H9 (cell line): ENCODE measurements around the gene HCCS. TPM values are rescaled to one million over a fixed set of nuclear protein-coding genes. Genes with fewer than 3 reads are reported as not detected.

Source experiments
- DNase-seq: peaks from one replicate; pipeline ENCODE4 v3.0.0-alpha.2; 2017
- H2AFZ ChIP-seq: one replicate; pipeline ENCODE4 v1.6.1; 2013; ENCODE audit warnings: mild to moderate bottlenecking, low read length, control low read depth, moderate library complexity
- H2AK5ac ChIP-seq: 2 replicates; pipeline ENCODE4 v1.6.1; 2013; ENCODE audit warnings: low read length, control low read depth, mixed read lengths; ENCODE audit not compliant: insufficient read length
- H2BK120ac ChIP-seq: one replicate; pipeline ENCODE4 v1.6.1; 2013; ENCODE audit warnings: low read depth, mild to moderate bottlenecking, low read length, control low read depth, inconsistent platforms; ENCODE audit not compliant: poor library complexity, severe bottlenecking
- H2BK12ac ChIP-seq: 2 replicates; pipeline ENCODE4 v1.6.1; 2013; ENCODE audit warnings: low read length, control low read depth, mixed read lengths, low read depth; ENCODE audit not compliant: insufficient read length
- H2BK15ac ChIP-seq: 2 replicates; pipeline ENCODE4 v1.6.1; 2013; ENCODE audit warnings: low read depth, low read length, control low read depth
- H2BK20ac ChIP-seq: one replicate; pipeline ENCODE4 v1.6.1; 2013; ENCODE audit warnings: low read depth, mild to moderate bottlenecking, low read length, control low read depth, inconsistent platforms; ENCODE audit not compliant: poor library complexity, severe bottlenecking
- H2BK5ac ChIP-seq: 2 replicates; pipeline ENCODE4 v1.6.1; 2013; ENCODE audit warnings: low read length, control low read depth, mixed read lengths; ENCODE audit not compliant: insufficient read length
- H3K14ac ChIP-seq: 2 replicates; pipeline ENCODE4 v1.6.1; 2013; ENCODE audit warnings: low read length, control low read depth; ENCODE audit not compliant: insufficient read depth
- H3K18ac ChIP-seq: 2 replicates; pipeline ENCODE4 v1.6.1; 2013; ENCODE audit warnings: low read depth, mild to moderate bottlenecking, mixed read lengths, low read length, control low read depth; ENCODE audit not compliant: insufficient read length
- H3K23ac ChIP-seq: 2 replicates; pipeline ENCODE4 v1.6.1; 2013; ENCODE audit warnings: low read length, control low read depth, mixed read lengths, low read depth; ENCODE audit not compliant: insufficient read length
- H3K23me2 ChIP-seq: 2 replicates; pipeline ENCODE4 v1.6.1; 2013; ENCODE audit warnings: low read depth, mild to moderate bottlenecking, mixed read lengths, low read length, control low read depth; ENCODE audit not compliant: insufficient read length, poor library complexity, severe bottlenecking
- H3K27ac ChIP-seq: 2 replicates; pipeline ENCODE4 v1.5.1; 2013; ENCODE audit warnings: low read length, control low read depth, mixed read lengths, low read depth; ENCODE audit not compliant: insufficient read length
- H3K27me3 ChIP-seq: 2 replicates; pipeline ENCODE4 v1.6.1; 2013; ENCODE audit warnings: low read length, control low read depth, inconsistent platforms; ENCODE audit not compliant: insufficient read depth
- H3K4ac ChIP-seq: 2 replicates; pipeline ENCODE4 v1.6.1; 2013; ENCODE audit warnings: low read depth, mild to moderate bottlenecking, control low read depth, inconsistent platforms, low read length, moderate library complexity
- H3K4me1 ChIP-seq: 2 replicates; pipeline ENCODE4 v1.6.1; 2013; ENCODE audit warnings: low read length, control low read depth, inconsistent platforms; ENCODE audit not compliant: insufficient read depth
- H3K4me2 ChIP-seq: 2 replicates; pipeline ENCODE4 v1.6.1; 2013; ENCODE audit warnings: low read length, control low read depth, mixed read lengths; ENCODE audit not compliant: insufficient read length, insufficient read depth
- H3K56ac ChIP-seq: 2 replicates; pipeline ENCODE4 v1.6.1; 2013; ENCODE audit warnings: low read depth, mild to moderate bottlenecking, mixed read lengths, low read length, control low read depth; ENCODE audit not compliant: insufficient read length
- H3K79me1 ChIP-seq: 2 replicates; pipeline ENCODE4 v1.6.1; 2013; ENCODE audit warnings: low read depth, mild to moderate bottlenecking, moderate library complexity, low read length, control low read depth, inconsistent platforms; ENCODE audit not compliant: insufficient read depth, poor library complexity, severe bottlenecking
- H3K79me2 ChIP-seq: 2 replicates; pipeline ENCODE4 v1.6.1; 2013; ENCODE audit warnings: low read length, control low read depth, inconsistent platforms; ENCODE audit not compliant: insufficient read depth
- H3K9ac ChIP-seq: 2 replicates; pipeline ENCODE4 v1.6.1; 2013; ENCODE audit warnings: low read length, control low read depth, mixed read lengths; ENCODE audit not compliant: insufficient read length; ENCODE audit errors: extremely low read depth
- H3K9me3 ChIP-seq: one replicate; pipeline ENCODE4 v1.6.1; 2013; ENCODE audit warnings: low read depth, low read length, inconsistent platforms; ENCODE audit not compliant: control insufficient read depth
- H3T11ph ChIP-seq: one replicate; pipeline ENCODE4 v1.6.1; 2013; ENCODE audit warnings: mild to moderate bottlenecking, low read length, control low read depth, inconsistent platforms
- H4K20me1 ChIP-seq: one replicate; pipeline ENCODE4 v1.6.1; 2013; ENCODE audit not compliant: control insufficient read depth, insufficient read length, insufficient read depth
- H4K5ac ChIP-seq: 2 replicates; pipeline ENCODE4 v1.6.1; 2013; ENCODE audit warnings: low read depth, mild to moderate bottlenecking, mixed read lengths, low read length, control low read depth; ENCODE audit not compliant: insufficient read length
- H4K8ac ChIP-seq: replicated peaks from 2 replicates; pipeline ENCODE4 v1.6.1; 2013; ENCODE audit warnings: low read length, control low read depth, mixed read lengths, low read depth; ENCODE audit not compliant: insufficient read length
- H4K91ac ChIP-seq: 2 replicates; pipeline ENCODE4 v1.6.1; 2013; ENCODE audit warnings: low read depth, mild to moderate bottlenecking, moderate library complexity, mixed read lengths, low read length, control low read depth; ENCODE audit not compliant: insufficient read length
- H3K27ac Mint-ChIP-seq, 3 experiments: 2 replicates in 2 of 3; 3 replicates in 1 of 3; pipeline ENCODE4 v1.8.0; 2020 to 2021; ENCODE audit warnings: mixed read lengths in 3 of 3, mild to moderate bottlenecking in 1 of 3, moderate library complexity in 1 of 3
- H3K27me3 Mint-ChIP-seq: 2 replicates; pipeline ENCODE4 v1.8.0; 2021; ENCODE audit warnings: low read depth, mild to moderate bottlenecking, moderate library complexity, mixed read lengths
- H3K36me3 Mint-ChIP-seq, 3 experiments: 2 replicates in 2 of 3; 3 replicates in 1 of 3; pipeline ENCODE4 v1.8.0; 2020 to 2021; ENCODE audit warnings: low read depth in 3 of 3, mixed read lengths in 3 of 3; ENCODE audit not compliant: insufficient read depth in 1 of 3
- H3K4me1 Mint-ChIP-seq, 2 experiments: 2 replicates each; pipeline ENCODE4 v1.8.0; 2020; ENCODE audit warnings: mixed read lengths in 2 of 2
- H3K4me3 Mint-ChIP-seq, 2 experiments: 2 replicates in 1 of 2; 3 replicates in 1 of 2; pipeline ENCODE4 v1.8.0; 2020 to 2021; ENCODE audit warnings: mild to moderate bottlenecking in 2 of 2, mixed read lengths in 2 of 2, moderate library complexity in 1 of 2
- H3K9me3 Mint-ChIP-seq, 2 experiments: 2 replicates in 1 of 2; 3 replicates in 1 of 2; pipeline ENCODE4 v1.8.0; 2020; ENCODE audit warnings: mild to moderate bottlenecking in 2 of 2, mixed read lengths in 2 of 2, moderate library complexity in 1 of 2
- CTCF ChIP-seq: fragments of 200-600 bp; sonication (generic); conservative IDR thresholded peaks from 3 replicates; pipeline ENCODE4 v1.8.0; 2021; ENCODE audit warnings: antibody characterized with exemption, mild to moderate bottlenecking
- WGBS: extraction: QIAGEN DNeasy Blood & Tissue Kit; methylation state at CpG from one replicate; pipeline ENCODE4 v1.1.7; 2013; ENCODE audit warnings: missing lambda C conversion rate, low lambda C conversion rate, mixed read lengths; ENCODE audit not compliant: insufficient read length; ENCODE audit errors: extremely low coverage; 5-methylcytosine and 5-hydroxymethylcytosine counted together
- total RNA-seq: library from RNA; stranded (reverse); gene quantifications from 2 replicates; pipeline ENCODE4 v1.2.1, GENCODE V29; 2021

HCCS gene
- total RNA-seq, 1 experiment from 2014 or later = 39.2 TPM

DNA sequence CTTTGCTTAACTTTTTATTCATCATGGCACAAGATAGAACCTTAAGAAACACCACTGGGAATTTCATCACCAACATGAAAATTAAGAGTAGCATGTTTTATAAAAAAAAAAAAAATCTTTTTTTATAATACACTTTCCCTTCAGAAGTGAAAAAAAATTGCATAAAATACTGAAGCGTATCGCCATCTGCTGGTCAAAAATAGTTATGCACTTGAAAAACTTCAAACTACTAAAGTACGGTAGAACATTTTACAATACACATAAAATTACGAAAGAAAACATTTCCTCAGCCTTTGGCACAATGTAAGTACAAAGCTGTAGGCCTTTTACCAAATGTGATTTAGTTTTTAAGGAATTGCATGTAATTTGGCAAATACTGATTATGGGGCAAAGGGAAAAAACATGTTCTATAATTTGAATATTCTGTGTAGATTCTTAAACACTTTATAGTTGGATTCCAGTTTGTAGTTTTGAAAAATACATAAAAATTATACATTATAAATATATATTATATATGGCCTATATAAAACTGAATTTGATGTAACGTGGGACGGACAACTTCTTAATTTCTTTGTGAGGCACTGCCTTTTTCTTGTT, 26.5 kb downstream of the HCCS start:
- Histone ChIP-seq H3K9ac (no peak overlapping the region), H3K27ac (no peak overlapping the region), H3K79me1 (no peaks in the 10 kb centered on the region), H4K8ac (no peak overlapping the region), H2BK120ac (no peak overlapping the region), H3K4ac (no peak overlapping the region), H2BK15ac (no peak overlapping the region), H4K5ac (no peak overlapping the region), H3T11ph (no peak overlapping the region), H4K20me1 (no peaks in the 10 kb centered on the region), H2AFZ (no peak overlapping the region), H4K91ac (no peak overlapping the region), H3K79me2 (no peaks in the 10 kb centered on the region), H3K18ac (no peak overlapping the region), H2BK20ac (no peak overlapping the region), H2BK5ac (no peak overlapping the region), H3K23me2 (no peaks in the 10 kb centered on the region), H3K4me1 (no peaks in the 10 kb centered on the region), H3K27me3 (no peaks in the 10 kb centered on the region), H3K56ac (no peak overlapping the region), H3K14ac (no peak overlapping the region), H3K23ac (no peak overlapping the region), H2AK5ac (no peak overlapping the region), H3K4me2 (no peak overlapping the region), H3K9me3 (no peaks in the 10 kb centered on the region), H2BK12ac (no peak overlapping the region)
- no peaks in the 10 kb centered on the region for H3K4me1 Mint-ChIP-seq
- no CpG with 5 or more reads among the region's 6 CpGs for WGBS
- H3K27ac Mint-ChIP-seq = no peak overlapping the region
- peak; percentile 76 for TF ChIP-seq CTCF
- H3K27me3 Mint-ChIP-seq = no peaks in the 10 kb centered on the region
- DNase-seq = no peak
- H3K4me3 Mint-ChIP-seq = no peak overlapping the region
- H3K9me3 Mint-ChIP-seq = peaks cover 46 to 57% of the 10 kb centered on the region in 2 experiments
- no peaks in the 10 kb centered on the region; a peak in 2 of 7 replicates for H3K36me3 Mint-ChIP-seq
